GM21723 (cell line): Measurements from ENCODE around the gene LAMB3.

Experiments
- ATAC-seq: cut with Tn5 transposase; IDR thresholded peaks from one replicate; pipeline ENCODE4 v1.9.1; 2021; ENCODE audit warnings: mild to moderate bottlenecking, moderate library complexity; ENCODE audit not compliant: unreplicated experiment

The LAMB3 gene

GRCh38 chr1:209662879-209663327, 10.7 kb upstream of the LAMB3 start:
- ATAC-seq, result no peak

GRCh38 chr1:209661071-209661470, 8.8 kb upstream of the LAMB3 start:
- no peak for ATAC-seq

GRCh38 chr1:209659909-209660308, 7.7 kb upstream of the LAMB3 start:
- peak; percentile 69 for ATAC-seq

- no peak for ATAC-seq
Measured at GRCh38 chr1:209657918-209658317, 5.7 kb upstream of the LAMB3 start.

GRCh38 chr1:209657140-209657879, 5.1 kb upstream of the LAMB3 start:
- ATAC-seq, result no peak

GRCh38 chr1:209655411-209656231, 3.4 kb upstream of the LAMB3 start:
- no peak for ATAC-seq

- no peak for ATAC-seq
Measured at GRCh38 chr1:209653915-209654351, 1.7 kb upstream of the LAMB3 start.

GRCh38 chr1:209652873-209653401, 712 bp upstream of the LAMB3 start:
- no peak for ATAC-seq

- no peak for ATAC-seq
Measured at GRCh38 chr1:209651138-209651587, 1.1 kb downstream of the LAMB3 start.

- ATAC-seq, result no peak
Measured at GRCh38 chr1:209650454-209650853, 1.8 kb downstream of the LAMB3 start.

GRCh38 chr1:209648931-209649776, 3.1 kb downstream of the LAMB3 start:
- ATAC-seq, result no peak

GRCh38 chr1:209648346-209648745, 3.9 kb downstream of the LAMB3 start:
- ATAC-seq, result no peak

- ATAC-seq, result no peak
Measured at GRCh38 chr1:209647156-209647555, 5.1 kb downstream of the LAMB3 start.

- no peak for ATAC-seq
Measured at GRCh38 chr1:209646558-209646957, 5.7 kb downstream of the LAMB3 start.

- no peak for ATAC-seq
Measured at GRCh38 chr1:209645574-209646452, 6.4 kb downstream of the LAMB3 start.

- ATAC-seq, result no peak
Measured at GRCh38 chr1:209643285-209644020, 8.8 kb downstream of the LAMB3 start.

- ATAC-seq, result no peak
Measured at GRCh38 chr1:209642816-209643215, 9.4 kb downstream of the LAMB3 start.

GRCh38 chr1:209641832-209642172, 10.4 kb downstream of the LAMB3 start:
- ATAC-seq, result no peak

- ATAC-seq, result no peak
Measured at GRCh38 chr1:209635850-209636249, 16.4 kb downstream of the LAMB3 start.
